IPS-15b (cell line): Measurements from ENCODE around the gene RSBN1L.
"Not testable (repeated sequence)": the region's sequence is repeated elsewhere in the genome, so short reads cannot be mapped to it uniquely, and the experiment has no call there.

Experiments
- H3K27me3 ChIP-seq: one replicate; pipeline ENCODE4 v1.6.1; 2013; ENCODE audit warnings: low read length; ENCODE audit not compliant: control insufficient read depth, insufficient read depth
- H3K36me3 ChIP-seq: one replicate; pipeline ENCODE4 v1.6.1; 2013; ENCODE audit warnings: low read length; ENCODE audit not compliant: control insufficient read depth, insufficient read depth
- H3K4me1 ChIP-seq: one replicate; pipeline ENCODE4 v1.6.1; 2013; ENCODE audit warnings: mild to moderate bottlenecking, low read length; ENCODE audit not compliant: control insufficient read depth, insufficient read depth
- H3K4me3 ChIP-seq: one replicate; pipeline ENCODE4 v1.5.1; 2013; ENCODE audit warnings: low read depth, low read length
- H3K9ac ChIP-seq: one replicate; pipeline ENCODE4 v1.6.1; 2013; ENCODE audit warnings: low read depth, mild to moderate bottlenecking, low read length
- H3K9me3 ChIP-seq: one replicate; pipeline ENCODE4 v1.6.1; 2013; ENCODE audit warnings: mild to moderate bottlenecking, low read length; ENCODE audit not compliant: control insufficient read depth, insufficient read depth

The RSBN1L gene

DNA sequence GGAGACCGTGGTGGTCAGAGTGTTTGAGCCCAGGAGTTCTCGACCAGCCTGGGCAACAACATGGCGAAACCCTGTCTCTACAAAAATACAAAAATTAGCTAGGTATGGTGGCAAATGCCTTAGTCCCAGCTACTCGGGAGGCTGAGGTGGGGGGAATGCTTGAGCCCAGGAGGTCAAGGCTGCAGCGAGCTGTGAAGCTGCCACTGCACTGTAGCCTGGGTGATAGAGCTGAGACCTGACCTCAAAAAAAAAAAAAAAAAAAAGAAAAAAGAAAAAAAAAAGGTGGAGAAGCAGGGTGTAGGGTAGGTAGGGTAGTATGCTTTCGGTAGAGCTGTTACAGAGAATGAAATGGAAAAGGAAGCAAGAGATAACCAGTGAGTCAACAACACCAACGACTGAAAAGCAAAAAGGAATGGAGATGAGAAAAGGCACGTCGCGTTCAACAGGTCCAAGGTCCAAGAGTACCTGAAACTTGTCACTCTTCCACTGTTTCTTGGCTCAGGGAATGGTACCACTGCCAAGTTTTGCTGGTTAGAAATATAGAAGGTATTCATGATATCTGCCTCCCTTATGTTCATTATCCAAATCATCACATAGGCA, 4.3 kb upstream of the RSBN1L start:
- H3K4me3 ChIP-seq: no peak overlapping the region
- H3K36me3 ChIP-seq: peaks cover 2% of the 10 kb centered on the region

DNA sequence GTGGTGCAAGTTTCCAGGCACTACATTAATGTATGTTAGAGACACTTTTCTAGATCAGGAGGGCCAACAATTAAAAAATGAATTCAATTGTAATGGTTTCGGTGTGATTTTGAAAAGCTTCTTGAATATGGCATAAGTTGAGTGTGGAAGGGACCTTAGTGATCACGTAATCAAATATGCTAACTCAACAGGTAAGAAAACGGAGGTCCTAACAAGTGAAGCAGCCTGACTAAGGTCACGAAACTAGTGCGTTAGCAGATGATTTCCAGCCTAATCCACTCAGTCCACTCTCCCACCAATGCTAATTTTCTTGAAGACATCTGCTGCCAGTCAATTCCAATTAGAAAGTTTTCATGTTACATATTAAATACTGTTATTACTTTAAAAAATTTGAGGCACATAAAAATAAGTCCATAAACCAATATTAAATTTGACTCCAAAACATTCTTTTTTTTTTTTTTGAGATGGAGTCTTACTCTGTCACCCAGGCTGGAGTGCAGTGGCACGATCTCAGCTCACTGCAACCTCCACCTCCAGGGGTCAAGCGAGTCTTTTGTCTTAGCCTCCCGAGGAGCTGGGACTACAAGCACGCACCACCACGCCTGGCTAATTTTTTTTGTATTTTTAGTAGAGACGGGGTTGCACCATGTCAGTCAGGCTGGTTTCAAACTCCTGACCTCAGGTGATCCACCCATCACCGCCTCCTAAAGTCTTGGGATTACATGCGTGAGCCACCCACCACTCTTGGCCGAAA, 2.3 kb upstream of the RSBN1L start:
- H3K27me3 ChIP-seq: no peaks in the 10 kb centered on the region
- peaks cover 8% of the 10 kb centered on the region for H3K4me1 ChIP-seq
- H3K9ac ChIP-seq: no peak overlapping the region
- peaks cover 2% of the 10 kb centered on the region for H3K36me3 ChIP-seq
- peak overlapping the region; percentile 24 for H3K4me3 ChIP-seq
- no peaks in the 10 kb centered on the region for H3K9me3 ChIP-seq

More for the DNA sequence above, 4.3 kb upstream of the RSBN1L start:
- Histone ChIP-seq H3K9me3 (no peaks in the 10 kb centered on the region), H3K27me3 (no peaks in the 10 kb centered on the region), H3K4me1 (peaks cover 4% of the 10 kb centered on the region), H3K9ac (no peak overlapping the region)

DNA sequence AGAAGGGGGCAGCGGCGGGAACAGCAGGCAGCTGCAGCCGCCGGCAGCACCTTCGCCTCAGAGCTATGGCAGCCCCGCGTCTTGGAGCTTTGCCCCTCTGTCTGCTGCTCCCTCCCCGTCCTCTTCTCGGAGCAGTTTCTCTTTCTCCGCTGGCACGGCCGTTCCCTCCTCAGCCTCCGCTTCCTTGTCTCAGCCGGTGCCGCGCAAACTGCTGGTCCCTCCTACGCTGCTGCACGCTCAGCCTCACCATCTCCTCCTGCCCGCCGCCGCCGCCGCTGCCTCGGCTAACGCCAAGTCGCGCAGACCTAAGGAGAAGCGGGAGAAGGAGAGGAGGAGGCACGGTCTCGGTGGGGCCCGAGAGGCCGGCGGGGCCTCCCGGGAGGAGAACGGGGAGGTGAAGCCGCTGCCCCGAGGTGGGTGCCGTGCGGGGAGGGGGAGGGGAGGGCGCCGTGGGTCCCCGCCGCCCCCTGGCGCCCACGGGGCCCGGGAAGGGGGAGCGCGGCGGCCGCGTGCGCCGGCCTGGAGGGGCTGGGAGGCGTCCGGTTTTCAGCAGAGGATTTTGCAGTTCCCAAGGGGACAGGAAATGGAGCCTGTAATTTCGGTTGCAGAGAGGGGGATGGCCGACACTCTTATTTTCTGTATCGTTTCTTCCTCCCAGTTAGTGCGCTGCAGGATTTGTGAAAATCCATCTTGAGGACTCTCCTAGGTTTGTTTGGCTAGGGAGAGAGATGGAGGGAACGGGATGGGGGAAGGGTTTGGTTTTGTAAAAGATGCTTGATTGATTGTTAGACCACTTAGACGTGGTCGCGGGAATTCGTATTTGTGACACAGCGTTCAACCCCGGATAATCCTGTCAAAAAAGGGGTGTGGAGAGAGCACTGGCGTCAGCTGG, 630 bp downstream of the RSBN1L start:
- Histone ChIP-seq H3K9ac (peak overlapping the region; percentile 96), H3K36me3 (peaks cover 2% of the 10 kb centered on the region), H3K27me3 (no peaks in the 10 kb centered on the region), H3K4me1 (peaks cover 8% of the 10 kb centered on the region), H3K9me3 (no peaks in the 10 kb centered on the region), H3K4me3 (peak overlapping the region; percentile 95)

DNA sequence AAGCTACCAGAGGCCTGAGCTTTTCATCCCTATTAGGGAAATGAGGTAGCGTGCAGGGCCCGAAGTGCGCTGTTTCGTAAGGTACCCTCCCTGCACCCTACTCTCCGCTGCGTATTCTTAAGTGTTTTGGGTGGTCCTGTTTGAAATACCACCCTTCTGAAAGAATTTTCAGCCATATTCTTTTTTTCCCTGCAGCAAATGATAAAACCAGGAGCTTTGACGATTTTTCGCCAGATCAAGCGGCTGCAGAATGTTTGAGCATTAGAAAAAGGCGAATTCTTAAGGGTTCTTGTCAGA, 1.2 kb downstream of the RSBN1L start:
- Histone ChIP-seq H3K4me3 (peak overlapping the region; percentile 95), H3K4me1 (peaks cover 8% of the 10 kb centered on the region), H3K9me3 (no peaks in the 10 kb centered on the region), H3K27me3 (no peaks in the 10 kb centered on the region), H3K36me3 (peaks cover 2% of the 10 kb centered on the region), H3K9ac (peak overlapping the region; percentile 66)

DNA sequence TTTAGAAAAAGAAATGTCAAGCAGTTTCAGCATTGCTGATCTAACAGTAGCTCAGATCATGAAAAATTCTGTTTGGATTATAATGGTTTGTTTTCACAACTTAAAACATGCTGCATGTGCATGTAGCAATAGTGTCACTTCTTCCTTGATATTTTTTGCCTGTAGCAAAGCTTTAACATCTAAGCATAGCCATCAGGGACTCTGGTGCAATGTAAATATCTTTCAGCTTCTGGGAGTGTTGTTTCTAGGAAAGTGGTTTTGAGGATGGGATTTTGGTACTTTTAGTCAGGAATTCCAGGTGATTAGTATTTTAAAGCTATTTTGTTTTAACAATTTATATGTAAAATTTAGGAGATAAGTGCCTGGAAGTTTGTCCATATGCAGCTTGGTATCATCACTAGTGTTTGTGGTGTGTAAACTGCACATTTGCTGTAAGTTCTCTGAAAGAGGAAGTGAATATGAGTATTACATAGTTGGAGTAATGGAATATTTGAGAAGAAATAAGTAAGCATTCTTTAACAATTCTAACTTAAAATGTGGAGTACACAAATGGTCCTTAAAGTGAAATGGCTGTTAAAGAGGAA, 1.9 kb downstream of the RSBN1L start:
- Histone ChIP-seq H3K4me1 (peaks cover 8% of the 10 kb centered on the region), H3K36me3 (peaks cover 2% of the 10 kb centered on the region), H3K9me3 (no peaks in the 10 kb centered on the region), H3K9ac (no peak overlapping the region), H3K4me3 (peak overlapping the region; percentile 95), H3K27me3 (no peaks in the 10 kb centered on the region)

DNA sequence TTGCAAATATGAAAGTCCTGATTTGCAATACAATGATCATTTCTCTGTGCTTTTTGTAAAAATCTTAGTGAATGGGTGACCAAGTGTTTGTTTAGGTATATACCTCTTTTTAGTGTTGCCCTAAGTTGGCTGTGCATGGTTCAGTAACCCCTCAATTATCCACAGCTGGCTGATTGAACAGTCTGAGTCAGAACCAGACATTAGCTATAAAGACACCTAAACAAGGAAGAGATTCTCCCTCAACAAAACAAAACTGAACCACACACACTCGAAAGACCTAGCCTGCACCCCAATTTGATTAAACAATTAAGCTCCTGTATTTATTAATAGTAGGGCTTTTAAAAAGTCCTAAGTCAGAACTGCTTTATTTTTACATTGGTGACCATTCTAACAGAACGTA, 2.8 kb downstream of the RSBN1L start:
- Histone ChIP-seq H3K36me3 (peaks cover 2% of the 10 kb centered on the region), H3K27me3 (no peaks in the 10 kb centered on the region), H3K4me1 (peaks cover 8% of the 10 kb centered on the region), H3K9me3 (no peaks in the 10 kb centered on the region), H3K9ac (no peak overlapping the region), H3K4me3 (no peak overlapping the region)

DNA sequence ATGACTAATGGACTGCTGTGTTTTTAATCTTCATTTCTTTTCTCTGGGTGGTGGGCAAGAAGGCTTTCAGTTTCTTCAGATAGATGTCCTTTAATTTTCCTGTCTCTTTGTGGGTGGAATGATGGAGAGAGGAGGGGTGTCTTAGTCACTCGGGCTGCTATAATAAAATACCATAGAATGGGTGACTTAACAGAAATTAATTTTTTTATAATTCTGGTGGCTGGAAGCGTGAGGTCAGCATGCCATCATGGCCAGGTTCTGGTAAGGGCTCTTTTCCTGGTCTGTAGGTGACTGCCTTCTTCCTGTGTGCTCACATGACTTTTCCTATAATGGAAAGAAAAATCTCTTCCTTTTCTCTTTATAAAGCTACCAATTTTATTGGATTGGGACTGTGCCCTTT, 6.3 kb downstream of the RSBN1L start:
- Histone ChIP-seq H3K36me3 (no peaks in the 10 kb centered on the region), H3K9ac (no peak overlapping the region)

DNA sequence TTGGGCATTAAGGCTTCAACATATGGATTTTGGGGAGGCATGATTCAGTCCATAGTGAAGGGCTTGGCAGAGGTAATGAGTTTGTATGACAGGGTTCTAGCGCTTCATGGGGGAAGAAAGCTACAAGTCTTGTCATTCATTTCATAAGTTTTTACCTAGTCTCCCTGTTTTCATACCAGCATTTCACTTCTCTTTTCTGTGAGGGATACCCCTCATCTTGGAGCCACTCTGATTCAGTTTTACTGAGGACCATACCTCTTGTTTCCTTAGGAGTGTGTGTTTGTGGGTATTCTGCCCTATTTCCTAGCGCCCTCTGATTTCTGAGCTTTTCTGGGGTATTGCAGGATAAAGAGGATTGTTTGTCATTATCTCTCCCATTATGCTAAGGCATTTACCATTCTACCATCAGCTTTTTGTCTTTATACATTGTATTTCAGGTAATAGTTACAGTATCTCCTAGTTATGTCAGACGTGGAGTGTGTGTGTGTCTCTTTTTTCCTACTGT, 6.8 kb downstream of the RSBN1L start:
- Histone ChIP-seq H3K9me3 (no peaks in the 10 kb centered on the region), H3K27me3 (no peaks in the 10 kb centered on the region), H3K4me1 (peaks cover 4% of the 10 kb centered on the region), H3K9ac (no peak overlapping the region), H3K4me3 (no peak overlapping the region), H3K36me3 (no peaks in the 10 kb centered on the region)

More for the DNA sequence above, 6.3 kb downstream of the RSBN1L start:
- peaks cover 8% of the 10 kb centered on the region for H3K4me1 ChIP-seq
- no peaks in the 10 kb centered on the region for H3K27me3 ChIP-seq
- H3K9me3 ChIP-seq: no peaks in the 10 kb centered on the region
- no peak overlapping the region for H3K4me3 ChIP-seq

DNA sequence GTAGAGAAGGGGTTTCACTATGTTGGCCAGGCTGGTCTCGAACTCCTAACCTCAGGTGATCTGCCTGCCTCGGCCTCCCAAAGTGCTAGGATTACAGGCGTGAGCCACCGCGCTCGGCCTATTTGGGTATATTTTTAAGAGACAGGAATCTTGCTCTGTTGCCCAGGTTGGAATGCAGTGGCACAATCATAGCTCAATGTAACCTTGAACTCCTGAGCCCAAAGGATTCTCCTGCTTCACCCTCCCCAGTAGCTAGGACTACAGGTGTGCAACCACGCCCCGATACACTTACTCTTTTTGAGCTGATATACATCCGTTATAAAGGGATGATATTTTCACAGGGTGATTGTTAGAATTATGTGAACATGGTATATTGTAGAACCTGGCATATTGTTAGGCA, 7.4 kb downstream of the RSBN1L start:
- not testable (repeated sequence) for H3K4me3 ChIP-seq, H3K9me3 ChIP-seq, H3K4me1 ChIP-seq, H3K36me3 ChIP-seq, H3K27me3 ChIP-seq, H3K9ac ChIP-seq

DNA sequence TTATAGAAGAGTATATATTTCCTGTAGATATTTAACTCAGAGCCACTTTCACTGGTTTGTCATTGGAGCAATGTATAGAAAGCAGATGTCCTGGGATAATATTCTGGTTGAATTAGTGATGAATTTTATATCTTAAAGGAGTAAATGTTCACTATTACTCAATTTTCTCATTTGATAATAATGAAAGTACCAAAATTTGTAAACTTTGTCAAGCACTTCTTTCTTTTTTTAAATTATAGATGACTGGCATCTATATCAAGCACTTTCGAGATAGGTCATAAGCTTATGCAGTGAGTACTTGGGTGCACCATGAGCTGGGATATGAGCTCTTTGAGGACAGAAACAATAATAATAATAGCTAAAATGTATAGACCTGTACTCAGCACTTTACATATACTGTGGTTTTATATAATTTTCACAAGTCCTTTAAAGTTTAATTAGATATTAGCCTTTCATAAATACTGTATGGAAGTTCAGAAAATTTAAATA, 11.3 kb downstream of the RSBN1L start:
- Histone ChIP-seq H3K4me3 (no peak overlapping the region), H3K9me3 (no peaks in the 10 kb centered on the region), H3K36me3 (no peaks in the 10 kb centered on the region), H3K9ac (no peak overlapping the region), H3K4me1 (no peaks in the 10 kb centered on the region), H3K27me3 (no peaks in the 10 kb centered on the region)

DNA sequence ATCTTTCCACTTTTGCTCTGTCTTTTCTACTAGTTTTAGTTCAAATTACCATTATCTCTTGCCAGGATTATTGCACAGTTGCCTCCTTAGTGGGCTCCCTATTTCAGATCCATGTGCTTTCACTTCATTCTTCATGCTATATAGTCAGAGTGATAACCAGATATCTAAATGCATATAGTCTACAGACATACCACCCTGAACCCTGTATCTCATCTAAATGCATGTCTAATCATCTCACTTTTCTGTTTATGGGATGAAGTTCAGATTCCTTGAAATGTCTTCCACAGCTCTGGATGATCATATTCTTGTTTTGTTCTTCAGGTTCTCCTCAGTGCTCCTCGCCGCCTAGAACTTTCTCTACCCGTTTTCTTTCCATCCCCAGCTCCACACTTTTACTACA, 13.8 kb downstream of the RSBN1L start:
- Histone ChIP-seq H3K36me3 (no peaks in the 10 kb centered on the region), H3K27me3 (no peaks in the 10 kb centered on the region), H3K9ac (no peak overlapping the region), H3K4me1 (no peaks in the 10 kb centered on the region), H3K9me3 (no peaks in the 10 kb centered on the region), H3K4me3 (no peak overlapping the region)
